Ovary (tissue), 9 donors: Measurements from ENCODE around the gene HNRNPA1. TPM values are rescaled to one million over a fixed set of nuclear protein-coding genes. Genes with fewer than 3 reads are reported as not detected.

Experiments
- DNase-seq, 5 donors: peaks; one replicate each; pipeline ENCODE4 v3.0.0-alpha.2; 2019 to 2020
- H3K27ac ChIP-seq, 2 donors: fragments of 200-600 bp; one replicate each; pipeline versions ENCODE4 v1.5.1 to v1.8.0; 2019 to 2022
- H3K27me3 ChIP-seq: fragments of 200-600 bp; one replicate; pipeline ENCODE4 v1.8.0; 2022
- H3K36me3 ChIP-seq: fragments of 200-600 bp; sonication (generic); one replicate; pipeline ENCODE4 v1.5.1; 2019
- H3K4me1 ChIP-seq: one replicate; pipeline ENCODE4 v1.8.1; 2013; ENCODE audit warnings: mild to moderate bottlenecking, moderate library complexity; ENCODE audit not compliant: insufficient read depth
- H3K4me3 ChIP-seq: fragments of 200-600 bp; sonication (generic); one replicate; pipeline ENCODE4 v1.5.1; 2017
- H3K9me3 ChIP-seq, 2 donors: fragments of 200-600 bp in 1 of 2; sonication (generic) in 1 of 2; one replicate each; pipeline versions ENCODE4 v1.5.1 to v1.8.1; 2013 to 2019; ENCODE audit warnings: mild to moderate bottlenecking in 1 of 2, moderate library complexity in 1 of 2
- EP300 ChIP-seq: sonication (generic); formaldehyde crosslinking; IDR thresholded peaks from one replicate; pipeline ENCODE4 v1.6.1; 2017; ENCODE audit warnings: antibody characterized with exemption
- POLR2A ChIP-seq: fragments of 450-650 bp; IDR thresholded peaks from one replicate; pipeline ENCODE4 v1.6.1; 2017; ENCODE audit warnings: antibody characterized with exemption, mild to moderate bottlenecking, moderate library complexity
- WGBS, 3 donors: extraction: QIAGEN DNeasy Blood & Tissue Kit in 1 of 3; methylation state at CpG; one replicate each; pipeline versions ENCODE4 v1.1.5 to v1.1.7; 2013 to 2017; 5-methylcytosine and 5-hydroxymethylcytosine counted together
- intact Hi-C, 4 donors: fragments of 100-400 bp; cut with DNase I; formaldehyde crosslinking; loops; one replicate each; pipeline versions ENCODE4 v1.11.0 to v1.15.1; 2022 to 2023
- polyA plus RNA-seq, 2 donors: library from polyadenylated mRNA; stranded (reverse); fragments of 200-250 nt in 1 of 2; fragments of 350-450 nt in 1 of 2; fragmentation: Illumina TruSeq in 1 of 2; extraction: RNeasy Lipid Tissue Mini Kit (QIAGEN cat#74804) in 1 of 2; gene quantifications; one replicate each; pipeline ENCODE4 v1.2.3, GENCODE V29; 2013 to 2014
- total RNA-seq, 7 donors: library from RNA; depleted of rRNA in 2 of 7; stranded (reverse); fragments of >200 nt in 2 of 7; fragmentation: NEBNext Ultra II Directional in 3 of 7; extraction: Animal tissue kit (Norgen Biotek cat#: 25700) in 3 of 7; gene quantifications; one replicate each; pipeline versions ENCODE4 v1.1.0 to v1.2.4, GENCODE V29; 2016 to 2023
- TF ChIP-seq, protein P1 (sequence below), 3 donors: fragments of 450-650 bp in 2 of 3; fragments of 200-600 bp in 1 of 3; IDR thresholded peaks; one replicate each; pipeline versions ENCODE4 v1.5.1 to v1.8.0; 2016 to 2022; ENCODE audit warnings: antibody characterized with exemption in 3 of 3, mild to moderate bottlenecking in 1 of 3
- donor health status: DM: no; HTN: no; CAD: no; lungs with moderate emphysema.
- donor health status: DM: no; HTN: no; CAD: no.
- donor health status: Bipolar disorder and iron deficiency.
- donor health status: DM: yes; HTN: yes; CAD: no.
- donor health status: DM: no; HTN: no; CAD: no.
- donor health status: DM: yes; HTN: yes; CAD: no.

The HNRNPA1 gene
- total and polyA plus RNA-seq, 9 donors, result 586 to 2,586 (median 2,385) TPM

DNA sequence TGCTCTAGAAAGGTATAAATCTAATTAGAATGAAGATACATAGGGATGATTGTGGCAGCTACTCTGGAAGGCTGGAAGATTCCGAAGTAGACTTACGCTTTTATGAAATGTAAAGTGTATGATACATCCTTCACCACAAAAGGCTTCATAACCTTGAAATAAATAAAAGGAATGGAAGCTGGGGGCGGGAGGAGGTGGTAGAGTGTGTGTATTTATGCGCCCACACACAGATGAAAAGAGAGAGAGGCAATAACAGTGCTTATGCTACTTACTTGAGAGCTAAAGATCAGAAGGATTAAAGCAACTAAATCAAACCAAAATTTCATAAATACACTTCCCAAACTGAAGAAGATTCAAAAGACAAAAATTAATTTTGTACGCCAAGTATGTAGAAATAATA, 31.0 kb upstream of the HNRNPA1 start:
- no peaks in the 10 kb centered on the region for H3K9me3 ChIP-seq
- H3K27me3 ChIP-seq, result no peaks in the 10 kb centered on the region
- H3K4me3 ChIP-seq, result no peak overlapping the region
- 38 to 61% (median 50%) methylated on average over 5 of the region's 5 CpGs for WGBS, 3 donors
- intact Hi-C loops, result no loop called here
- no peak for DNase-seq
- peaks cover 7% of the 10 kb centered on the region for H3K4me1 ChIP-seq
- peak overlapping the region in 1 of 2 donors; percentile 48 for H3K27ac ChIP-seq
- TF ChIP-seq EP300, result no peak
- TF ChIP-seq, protein P1, sequence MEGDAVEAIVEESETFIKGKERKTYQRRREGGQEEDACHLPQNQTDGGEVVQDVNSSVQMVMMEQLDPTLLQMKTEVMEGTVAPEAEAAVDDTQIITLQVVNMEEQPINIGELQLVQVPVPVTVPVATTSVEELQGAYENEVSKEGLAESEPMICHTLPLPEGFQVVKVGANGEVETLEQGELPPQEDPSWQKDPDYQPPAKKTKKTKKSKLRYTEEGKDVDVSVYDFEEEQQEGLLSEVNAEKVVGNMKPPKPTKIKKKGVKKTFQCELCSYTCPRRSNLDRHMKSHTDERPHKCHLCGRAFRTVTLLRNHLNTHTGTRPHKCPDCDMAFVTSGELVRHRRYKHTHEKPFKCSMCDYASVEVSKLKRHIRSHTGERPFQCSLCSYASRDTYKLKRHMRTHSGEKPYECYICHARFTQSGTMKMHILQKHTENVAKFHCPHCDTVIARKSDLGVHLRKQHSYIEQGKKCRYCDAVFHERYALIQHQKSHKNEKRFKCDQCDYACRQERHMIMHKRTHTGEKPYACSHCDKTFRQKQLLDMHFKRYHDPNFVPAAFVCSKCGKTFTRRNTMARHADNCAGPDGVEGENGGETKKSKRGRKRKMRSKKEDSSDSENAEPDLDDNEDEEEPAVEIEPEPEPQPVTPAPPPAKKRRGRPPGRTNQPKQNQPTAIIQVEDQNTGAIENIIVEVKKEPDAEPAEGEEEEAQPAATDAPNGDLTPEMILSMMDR (IDR thresholded peaks at IDR 0.05), result no peak
- TF ChIP-seq POLR2A, result no peak
- H3K36me3 ChIP-seq, result no peaks in the 10 kb centered on the region

DNA sequence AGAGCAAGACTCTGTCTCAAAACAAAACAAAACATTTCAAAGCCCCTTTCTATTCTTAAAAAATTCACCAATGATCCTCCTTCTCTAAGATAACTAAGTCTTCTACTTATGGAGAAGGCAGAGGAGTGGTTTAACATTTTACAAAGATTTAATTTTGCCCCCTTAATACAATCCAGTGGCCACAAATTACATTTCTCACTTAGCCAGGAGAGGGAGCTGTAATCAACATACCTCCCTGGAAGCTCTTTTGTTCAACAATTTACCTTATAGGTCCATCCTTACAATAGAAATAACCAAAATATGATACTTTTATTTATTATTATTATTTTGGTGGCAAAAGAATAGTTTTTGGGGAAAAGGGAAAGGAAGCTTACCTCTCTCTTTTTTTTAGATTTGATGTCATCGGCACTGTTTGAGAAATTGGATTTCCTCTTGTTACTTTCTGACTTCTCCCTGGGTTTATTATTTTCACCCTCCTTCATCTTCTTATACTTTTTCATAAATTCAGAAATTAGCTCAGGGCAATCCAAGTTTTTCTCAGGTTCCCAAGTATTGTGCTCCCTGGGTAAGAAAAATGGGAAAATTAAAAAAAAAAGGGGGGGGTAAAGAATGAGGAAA, 28.8 kb upstream of the HNRNPA1 start:
- no peak for DNase-seq
- intact Hi-C loops, result loop anchor here in 1 of 4 donors (10.0 kb wide), 1 partner anchor 73 kb away; the partner anchor contains the start of gene COPZ1
- no peaks in the 10 kb centered on the region for H3K27me3 ChIP-seq
- 92 to 100% (median 97%) methylated on average over 1 of the region's 1 CpG for WGBS, 3 donors
- H3K4me3 ChIP-seq, result no peak overlapping the region
- peaks cover 6% of the 10 kb centered on the region for H3K4me1 ChIP-seq
- H3K9me3 ChIP-seq, result no peaks in the 10 kb centered on the region
- TF ChIP-seq, protein P1 (IDR thresholded peaks at IDR 0.05), result peak; percentile 13 to 35 (median 30)
- no peak for TF ChIP-seq POLR2A
- no peaks in the 10 kb centered on the region for H3K36me3 ChIP-seq
- no peak overlapping the region for H3K27ac ChIP-seq

DNA sequence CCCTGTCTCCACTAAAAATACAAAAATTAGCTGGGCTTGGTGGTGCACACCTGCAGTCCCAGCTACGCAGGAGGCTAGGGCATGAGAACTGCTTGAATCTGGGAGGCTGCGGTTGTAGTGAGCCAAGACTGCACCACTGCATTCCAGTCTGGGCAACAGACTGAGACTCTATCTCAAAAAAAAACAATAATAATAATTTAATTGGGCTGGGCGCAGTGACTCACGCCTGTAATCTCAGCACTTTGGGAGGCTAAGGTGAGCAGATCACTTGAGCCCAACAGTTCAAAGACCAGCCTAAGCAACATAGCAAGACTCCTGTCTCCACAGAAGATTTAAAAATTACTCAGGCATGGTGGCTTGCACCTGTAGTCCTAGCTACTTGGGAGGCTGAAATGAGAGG, 27.3 kb upstream of the HNRNPA1 start:
- TF ChIP-seq, protein P1 (IDR thresholded peaks at IDR 0.05), result no peak
- TF ChIP-seq EP300 (no peak), POLR2A (no peak)
- no peaks in the 10 kb centered on the region for H3K9me3 ChIP-seq
- 84 to 91% (median 85%) methylated on average over 4 of the region's 4 CpGs for WGBS, 3 donors
- intact Hi-C loops, result loop anchor here in 1 of 4 donors (10.0 kb wide), 1 partner anchor 72 kb away; the partner anchor contains the start of gene COPZ1
- H3K4me1 ChIP-seq, result peaks cover 6% of the 10 kb centered on the region
- no peak for DNase-seq
- H3K36me3 ChIP-seq, result no peaks in the 10 kb centered on the region
- no peaks in the 10 kb centered on the region for H3K27me3 ChIP-seq
- no peak overlapping the region for H3K27ac ChIP-seq
- H3K4me3 ChIP-seq, result no peak overlapping the region

DNA sequence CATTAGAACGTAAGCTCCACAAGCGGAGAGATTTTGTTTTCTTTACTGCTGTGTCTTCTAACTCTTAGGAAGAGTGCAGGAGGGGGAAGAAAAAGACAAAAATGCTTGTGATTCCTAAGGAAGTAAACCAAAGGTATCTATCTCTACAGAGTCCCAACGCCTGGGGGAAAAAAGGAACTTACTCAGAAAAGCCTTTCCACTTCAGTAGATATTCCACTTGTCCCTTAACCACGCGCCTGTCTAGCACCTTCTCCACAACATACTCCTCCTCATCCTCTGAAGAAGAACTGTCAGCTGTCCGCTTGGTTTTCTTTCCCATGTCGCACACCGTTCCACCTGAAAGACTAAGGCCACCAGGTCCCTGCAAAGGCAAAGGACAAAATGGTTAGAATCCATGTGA, 23.2 kb upstream of the HNRNPA1 start:
- peaks cover 4% of the 10 kb centered on the region for H3K4me1 ChIP-seq
- no peak overlapping the region for H3K4me3 ChIP-seq
- H3K27me3 ChIP-seq, result no peaks in the 10 kb centered on the region
- 83 to 84% (median 83%) methylated on average over 8 of the region's 8 CpGs for WGBS, 3 donors
- no peaks in the 10 kb centered on the region for H3K36me3 ChIP-seq
- no peak for DNase-seq
- TF ChIP-seq EP300 (no peak), POLR2A (no peak)
- TF ChIP-seq, protein P1 (IDR thresholded peaks at IDR 0.05), result no peak
- H3K27ac ChIP-seq, result no peak overlapping the region
- intact Hi-C loops, result loop anchor here in 1 of 4 donors (10.0 kb wide), 1 partner anchor 67 kb away; the partner anchor contains the start of gene COPZ1
- H3K9me3 ChIP-seq, result no peaks in the 10 kb centered on the region
